Duodenal mucosa (tissue), 2 donors: ENCODE results near the gene DMRTC2.

ENCODE experiments used
- H3K27ac ChIP-seq: one replicate; pipeline ENCODE4 v1.7.0; 2013; ENCODE audit warnings: low read depth, low read length
- H3K27me3 ChIP-seq, 2 donors: one replicate each; pipeline ENCODE4 v1.7.0; 2013; ENCODE audit warnings: low read length in 2 of 2, control low read depth in 1 of 2; ENCODE audit not compliant: insufficient read depth in 2 of 2, control insufficient read depth in 1 of 2
- H3K36me3 ChIP-seq, 2 donors: one replicate each; pipeline ENCODE4 v1.7.0; 2013; ENCODE audit warnings: low read length in 2 of 2, control low read depth in 1 of 2; ENCODE audit not compliant: insufficient read depth in 2 of 2, control insufficient read depth in 1 of 2
- H3K4me1 ChIP-seq, 2 donors: one replicate each; pipeline ENCODE4 v1.7.0; 2013; ENCODE audit warnings: low read length in 2 of 2, control low read depth in 1 of 2; ENCODE audit not compliant: insufficient read depth in 2 of 2, control insufficient read depth in 1 of 2
- H3K4me3 ChIP-seq, 2 donors: one replicate each; pipeline ENCODE4 v1.7.0; 2013; ENCODE audit warnings: low read length in 2 of 2, low read depth in 1 of 2
- H3K9ac ChIP-seq, 2 donors: one replicate each; pipeline ENCODE4 v1.7.0; 2013; ENCODE audit warnings: low read length in 2 of 2, low read depth in 1 of 2
- H3K9me3 ChIP-seq, 2 donors: one replicate each; pipeline ENCODE4 v1.7.0; 2013; ENCODE audit warnings: low read length in 2 of 2, control low read depth in 1 of 2; ENCODE audit not compliant: control insufficient read depth in 1 of 2

Gene DMRTC2

DNA sequence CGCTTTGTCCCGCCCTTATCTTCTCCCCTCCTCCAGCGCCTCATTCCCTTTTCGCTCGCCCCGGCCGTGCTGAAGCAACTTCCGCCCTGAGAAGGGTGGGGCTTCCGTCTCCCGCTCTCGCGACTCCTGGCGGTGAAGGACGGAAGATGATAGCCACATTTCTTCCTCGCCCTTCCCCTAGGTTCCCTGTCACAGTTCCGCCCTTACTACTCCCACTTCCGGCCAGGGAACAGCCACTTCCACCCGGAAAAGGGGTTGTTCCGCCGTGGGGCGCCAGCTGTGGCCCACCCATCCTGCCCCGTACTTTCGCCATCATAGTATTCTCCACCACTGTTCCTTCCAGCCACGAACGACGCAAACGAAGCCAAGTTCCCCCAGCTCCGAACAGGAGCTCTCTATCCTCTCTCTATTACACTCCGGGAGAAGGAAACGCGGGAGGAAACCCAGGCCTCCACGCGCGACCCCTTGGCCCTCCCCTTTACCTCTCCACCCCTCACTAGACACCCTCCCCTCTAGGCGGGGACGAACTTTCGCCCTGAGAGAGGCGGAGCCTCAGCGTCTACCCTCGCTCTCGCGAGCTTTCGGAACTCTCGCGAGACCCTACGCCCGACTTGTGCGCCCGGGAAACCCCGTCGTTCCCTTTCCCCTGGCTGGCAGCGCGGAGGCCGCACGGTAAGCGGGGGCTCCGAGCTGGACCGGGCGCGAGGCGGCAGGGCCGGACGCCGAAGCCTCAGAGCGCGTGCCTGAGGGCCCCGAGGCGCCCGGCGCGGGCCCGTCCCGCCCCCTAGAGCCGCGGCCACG, 15.0 kb downstream of the DMRTC2 start, which contains the start of gene RPS19:
Gene RPS19 (plus strand): TSS at position 638 of the 801 bp plus-strand sequence. CDS start 520 bp downstream, outside the sequence.
- H3K27me3 ChIP-seq = no peaks in the 10 kb centered on the region
- H3K36me3 ChIP-seq = peaks cover 33 to 38% of the 10 kb centered on the region in 2 donors
- H3K4me3 ChIP-seq = peak within 1 kb of the TSS; percentile 90 to 96
- peak within 1 kb of the TSS; percentile 91 for H3K27ac ChIP-seq
- H3K9me3 ChIP-seq = no peaks in the 10 kb centered on the region
- H3K4me1 ChIP-seq = peaks cover 36 to 46% of the 10 kb centered on the region in 2 donors
- peak within 1 kb of the TSS; percentile 83 to 95 for H3K9ac ChIP-seq

- H3K36me3 ChIP-seq = peaks cover 37 to 45% of the 10 kb centered on the region in 2 donors
- peak overlapping the region; percentile 90 to 96 for H3K4me3 ChIP-seq
- H3K9me3 ChIP-seq = no peaks in the 10 kb centered on the region
- no peaks in the 10 kb centered on the region for H3K27me3 ChIP-seq
- peak overlapping the region; percentile 83 to 95 for H3K9ac ChIP-seq
- H3K27ac ChIP-seq = peak overlapping the region; percentile 91
- H3K4me1 ChIP-seq = peaks cover 42 to 52% of the 10 kb centered on the region in 2 donors
Measured at GRCh38 chr19:41860419-41861115, 15.7 kb downstream of the DMRTC2 start.

- Histone ChIP-seq H3K4me1 (peaks cover 45 to 54% of the 10 kb centered on the region in 2 donors), H3K27ac (no peak overlapping the region), H3K27me3 (no peaks in the 10 kb centered on the region), H3K9me3 (no peaks in the 10 kb centered on the region), H3K36me3 (peaks cover 39 to 46% of the 10 kb centered on the region in 2 donors), H3K9ac (peak overlapping the region; percentile 83 to 95), H3K4me3 (peak overlapping the region; percentile 90 to 96)
Measured at GRCh38 chr19:41861116-41861768, 16.4 kb downstream of the DMRTC2 start.

- H3K9ac ChIP-seq = peak overlapping the region; percentile 83 to 95
Measured at GRCh38 chr19:41861846-41862245, 17.0 kb downstream of the DMRTC2 start.

GRCh38 chr19:41862445-41862986, 17.7 kb downstream of the DMRTC2 start:
- Histone ChIP-seq H3K27me3 (no peaks in the 10 kb centered on the region), H3K36me3 (peaks cover 42 to 48% of the 10 kb centered on the region in 2 donors), H3K9ac (peak overlapping the region; percentile 2 to 95), H3K27ac (no peak overlapping the region), H3K9me3 (no peaks in the 10 kb centered on the region), H3K4me1 (peaks cover 49 to 66% of the 10 kb centered on the region in 2 donors), H3K4me3 (peak overlapping the region; percentile 16 to 96)

More at GRCh38 chr19:41861846-41862245, 17.0 kb downstream of the DMRTC2 start:
- Histone ChIP-seq H3K4me3 (peak overlapping the region; percentile 90 to 96), H3K9me3 (no peaks in the 10 kb centered on the region), H3K36me3 (peaks cover 42 to 48% of the 10 kb centered on the region in 2 donors), H3K27me3 (no peaks in the 10 kb centered on the region), H3K27ac (no peak overlapping the region), H3K4me1 (peaks cover 49 to 60% of the 10 kb centered on the region in 2 donors)

GRCh38 chr19:41863209-41863931, 18.5 kb downstream of the DMRTC2 start:
- no peak overlapping the region for H3K4me3 ChIP-seq
- no peaks in the 10 kb centered on the region for H3K27me3 ChIP-seq
- H3K27ac ChIP-seq = no peak overlapping the region
- H3K9ac ChIP-seq = no peak overlapping the region
- H3K9me3 ChIP-seq = no peaks in the 10 kb centered on the region
- peaks cover 58 to 74% of the 10 kb centered on the region in 2 donors for H3K4me1 ChIP-seq
- peaks cover 42 to 48% of the 10 kb centered on the region in 2 donors for H3K36me3 ChIP-seq

GRCh38 chr19:41864374-41864773, 19.5 kb downstream of the DMRTC2 start:
- Histone ChIP-seq H3K27me3 (no peaks in the 10 kb centered on the region), H3K9me3 (no peaks in the 10 kb centered on the region), H3K4me1 (peaks cover 68 to 79% of the 10 kb centered on the region in 2 donors), H3K9ac (no peak overlapping the region), H3K4me3 (no peak overlapping the region), H3K27ac (no peak overlapping the region), H3K36me3 (peaks cover 45 to 58% of the 10 kb centered on the region in 2 donors)

DNA sequence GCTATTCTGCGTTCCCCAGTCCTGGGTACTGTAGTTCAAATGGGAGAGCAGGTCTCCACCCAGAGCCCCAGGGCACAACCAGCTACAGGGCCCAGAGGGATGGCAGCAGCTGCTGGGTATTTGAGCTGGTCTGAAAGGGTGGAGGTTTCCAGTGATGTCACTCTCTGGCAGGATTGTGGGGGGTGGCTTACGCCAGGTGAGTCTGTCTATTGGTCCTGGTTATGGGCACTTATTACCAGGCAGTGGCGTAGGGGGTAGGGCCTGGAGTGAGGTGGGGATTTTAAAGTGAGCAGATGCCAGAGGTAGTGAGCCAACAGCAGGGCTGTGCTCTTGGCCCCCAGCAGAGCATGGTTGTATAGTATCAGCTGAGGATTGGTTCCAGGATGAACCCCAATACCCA, 21.4 kb downstream of the DMRTC2 start:
- H3K4me3 ChIP-seq = no peak overlapping the region
- peaks cover 77 to 85% of the 10 kb centered on the region in 2 donors for H3K4me1 ChIP-seq
- no peaks in the 10 kb centered on the region for H3K27me3 ChIP-seq
- no peak overlapping the region for H3K9ac ChIP-seq
- no peaks in the 10 kb centered on the region for H3K9me3 ChIP-seq
- H3K36me3 ChIP-seq = peaks cover 51 to 64% of the 10 kb centered on the region in 2 donors
- H3K27ac ChIP-seq = no peak overlapping the region
